Duodenal mucosa (tissue), 2 donors: ENCODE results near the gene IFIT1B.

ENCODE experiments used
- H3K27ac ChIP-seq: one replicate; pipeline ENCODE4 v1.7.0; 2013; ENCODE audit warnings: low read depth, low read length
- H3K27me3 ChIP-seq, 2 donors: one replicate each; pipeline ENCODE4 v1.7.0; 2013; ENCODE audit warnings: low read length in 2 of 2, control low read depth in 1 of 2; ENCODE audit not compliant: insufficient read depth in 2 of 2, control insufficient read depth in 1 of 2
- H3K36me3 ChIP-seq, 2 donors: one replicate each; pipeline ENCODE4 v1.7.0; 2013; ENCODE audit warnings: low read length in 2 of 2, control low read depth in 1 of 2; ENCODE audit not compliant: insufficient read depth in 2 of 2, control insufficient read depth in 1 of 2
- H3K4me1 ChIP-seq, 2 donors: one replicate each; pipeline ENCODE4 v1.7.0; 2013; ENCODE audit warnings: low read length in 2 of 2, control low read depth in 1 of 2; ENCODE audit not compliant: insufficient read depth in 2 of 2, control insufficient read depth in 1 of 2
- H3K4me3 ChIP-seq, 2 donors: one replicate each; pipeline ENCODE4 v1.7.0; 2013; ENCODE audit warnings: low read length in 2 of 2, low read depth in 1 of 2
- H3K9ac ChIP-seq, 2 donors: one replicate each; pipeline ENCODE4 v1.7.0; 2013; ENCODE audit warnings: low read length in 2 of 2, low read depth in 1 of 2
- H3K9me3 ChIP-seq, 2 donors: one replicate each; pipeline ENCODE4 v1.7.0; 2013; ENCODE audit warnings: low read length in 2 of 2, control low read depth in 1 of 2; ENCODE audit not compliant: control insufficient read depth in 1 of 2

The IFIT1B gene

DNA sequence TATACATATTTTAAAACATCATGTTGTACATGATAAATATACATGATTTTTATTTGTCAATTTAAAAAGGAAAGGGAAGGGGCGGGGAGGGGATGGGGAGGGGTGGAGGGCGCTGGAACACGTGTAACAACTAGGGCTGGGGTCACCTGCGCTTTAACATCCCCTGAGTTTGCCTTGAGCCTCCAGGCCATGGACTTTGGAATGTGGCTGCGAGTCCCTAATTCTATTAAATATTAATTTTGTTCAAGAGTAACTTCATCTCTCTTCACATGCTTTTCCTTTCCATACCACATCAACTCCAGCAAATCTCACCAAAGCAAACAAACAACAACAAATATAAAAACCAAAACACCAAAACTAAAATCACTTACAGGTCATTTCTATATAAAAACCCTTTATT lies 47.1 kb downstream of the IFIT1B start:
- Histone ChIP-seq H3K27ac (no peak overlapping the region), H3K36me3 (peaks cover 0 to 5% of the 10 kb centered on the region in 2 donors), H3K9me3 (no peaks in the 10 kb centered on the region), H3K27me3 (no peaks in the 10 kb centered on the region), H3K4me1 (peaks cover 0 to 9% of the 10 kb centered on the region in 2 donors), H3K4me3 (no peak overlapping the region), H3K9ac (no peak overlapping the region)

- Histone ChIP-seq H3K4me3 (no peak overlapping the region), H3K36me3 (peaks cover 0 to 3% of the 10 kb centered on the region in 2 donors), H3K9me3 (no peaks in the 10 kb centered on the region), H3K27me3 (no peaks in the 10 kb centered on the region), H3K27ac (no peak overlapping the region), H3K4me1 (peaks cover 0 to 9% of the 10 kb centered on the region in 2 donors), H3K9ac (no peak overlapping the region)
Measured at GRCh38 chr10:89426230-89426868, 48.5 kb downstream of the IFIT1B start.

DNA sequence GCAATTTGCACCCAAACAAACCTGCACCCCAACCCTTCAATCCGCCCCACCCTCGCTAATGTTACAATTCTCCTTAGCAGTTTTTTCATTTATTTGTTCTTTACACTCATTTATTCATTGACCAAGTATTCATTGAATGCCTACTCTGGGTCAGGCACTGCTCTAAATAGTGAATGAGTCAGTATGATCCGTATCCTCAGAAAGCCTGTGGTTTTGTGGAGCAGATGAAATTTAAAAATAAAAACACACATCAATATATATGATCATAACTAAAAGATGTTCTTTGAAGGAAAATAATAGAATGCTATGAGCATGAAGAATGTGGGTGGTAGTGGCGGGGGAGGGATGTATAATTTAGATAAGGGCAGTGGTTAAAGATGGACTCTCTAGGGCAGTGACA lies 49.8 kb downstream of the IFIT1B start:
- no peaks in the 10 kb centered on the region for H3K27me3 ChIP-seq
- H3K4me3 ChIP-seq: no peak overlapping the region
- no peaks in the 10 kb centered on the region for H3K9me3 ChIP-seq
- no peak overlapping the region for H3K9ac ChIP-seq
- H3K27ac ChIP-seq: no peak overlapping the region
- H3K36me3 ChIP-seq: no peaks in the 10 kb centered on the region
- H3K4me1 ChIP-seq: peaks cover 0 to 9% of the 10 kb centered on the region in 2 donors

DNA sequence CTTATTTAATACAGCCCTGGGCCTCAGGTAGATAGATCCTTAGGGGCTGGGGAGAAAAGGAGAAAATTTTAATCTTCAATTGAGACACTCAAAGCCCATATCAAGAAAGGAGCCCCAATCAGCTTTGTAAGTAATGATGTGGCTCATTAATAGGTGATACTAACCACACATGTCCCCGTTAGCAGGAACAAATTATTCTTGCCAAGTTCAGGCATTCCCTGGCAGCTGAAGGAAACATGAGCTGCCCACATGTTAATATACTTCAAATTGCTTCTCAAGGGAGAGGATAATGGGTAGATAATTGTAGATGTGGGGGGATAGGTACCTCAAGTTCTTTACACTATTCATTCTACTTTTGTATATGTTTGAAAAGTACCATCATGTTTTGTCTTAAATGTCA lies 51.0 kb downstream of the IFIT1B start:
- no peak overlapping the region for H3K9ac ChIP-seq
- H3K4me1 ChIP-seq: peaks cover 0 to 9% of the 10 kb centered on the region in 2 donors
- no peaks in the 10 kb centered on the region for H3K36me3 ChIP-seq
- H3K4me3 ChIP-seq: no peak overlapping the region
- H3K27me3 ChIP-seq: no peaks in the 10 kb centered on the region
- H3K9me3 ChIP-seq: no peaks in the 10 kb centered on the region
- no peak overlapping the region for H3K27ac ChIP-seq

DNA sequence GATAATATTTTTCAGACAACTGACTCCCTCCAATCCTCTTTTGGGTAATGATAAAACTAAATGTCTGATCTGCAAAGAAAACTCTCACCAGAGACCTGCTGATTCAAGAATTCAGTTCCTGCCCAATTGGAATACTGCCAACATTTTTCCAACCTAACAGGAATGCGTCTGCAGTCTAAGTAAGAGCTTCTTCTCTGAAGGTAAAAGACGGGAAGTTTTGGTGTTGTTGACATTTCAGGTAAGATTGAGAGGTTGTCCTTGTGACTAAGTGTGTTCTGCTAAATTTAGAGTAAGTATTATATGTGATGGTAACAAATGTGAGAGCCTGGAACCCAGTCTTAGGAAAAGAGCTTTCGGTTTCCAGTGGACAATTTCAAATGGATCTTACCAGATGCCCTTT lies 54.1 kb downstream of the IFIT1B start:
- no peaks in the 10 kb centered on the region for H3K9me3 ChIP-seq
- no peak overlapping the region for H3K27ac ChIP-seq
- H3K27me3 ChIP-seq: no peaks in the 10 kb centered on the region
- H3K9ac ChIP-seq: no peak overlapping the region
- no peak overlapping the region for H3K4me3 ChIP-seq
- H3K4me1 ChIP-seq: no peaks in the 10 kb centered on the region
- no peaks in the 10 kb centered on the region for H3K36me3 ChIP-seq
